Karpas-422 (cell line): ENCODE results near the gene RNF115. TPM values are rescaled to one million over a fixed set of nuclear protein-coding genes. Genes with fewer than 3 reads are reported as not detected.

Source experiments
- DNase-seq: peaks from one replicate; pipeline ENCODE4 v3.0.0-alpha.2; 2015
- H2AFZ ChIP-seq: fragments of 200-600 bp; sonication (generic); 2 replicates; pipeline ENCODE4 v1.6.1; 2014; ENCODE audit warnings: antibody characterized with exemption, low read length, mixed read lengths
- H3K27ac ChIP-seq: fragments of 200-600 bp; sonication (generic); 2 replicates; pipeline ENCODE4 v1.5.1; 2014; ENCODE audit warnings: mild to moderate bottlenecking, low read length, moderate library complexity
- H3K27me3 ChIP-seq: fragments of 200-600 bp; sonication (generic); 2 replicates; pipeline ENCODE4 v1.6.1; 2014; ENCODE audit warnings: low read length, mixed read lengths
- H3K36me3 ChIP-seq: fragments of 200-600 bp; sonication (generic); 2 replicates; pipeline ENCODE4 v1.6.1; 2014; ENCODE audit warnings: low read length, mixed read lengths; ENCODE audit not compliant: insufficient read depth
- H3K4me1 ChIP-seq: fragments of 200-600 bp; sonication (generic); 2 replicates; pipeline ENCODE4 v1.6.1; 2014; ENCODE audit warnings: mild to moderate bottlenecking, low read length, mixed read lengths
- H3K4me2 ChIP-seq: fragments of 200-600 bp; sonication (generic); 2 replicates; pipeline ENCODE4 v1.6.1; 2014; ENCODE audit warnings: low read length, low read depth, mild to moderate bottlenecking; ENCODE audit not compliant: poor library complexity, severe bottlenecking
- H3K4me3 ChIP-seq: fragments of 200-600 bp; sonication (generic); 2 replicates; pipeline ENCODE4 v1.5.1; 2014; ENCODE audit warnings: mild to moderate bottlenecking, antibody characterized with exemption, low read length, mixed read lengths
- H3K79me2 ChIP-seq: fragments of 200-600 bp; sonication (generic); 2 replicates; pipeline ENCODE4 v1.6.1; 2014; ENCODE audit warnings: mild to moderate bottlenecking, low read length, mixed read lengths
- H3K9ac ChIP-seq: fragments of 200-600 bp; sonication (generic); 2 replicates; pipeline ENCODE4 v1.6.0; 2014; ENCODE audit warnings: low read length
- H3K9me2 ChIP-seq: fragments of 200-600 bp; sonication (generic), shearing (Covaris generic); replicated peaks from 2 replicates; pipeline ENCODE4 v1.6.0; 2014; ENCODE audit warnings: mild to moderate bottlenecking, low read length, moderate library complexity; ENCODE audit not compliant: insufficient read depth
- H3K9me3 ChIP-seq: fragments of 300-700, 200-600 bp; sonication (generic); 2 replicates; pipeline ENCODE4 v1.6.1; 2014; ENCODE audit warnings: low read length, mixed read lengths
- H4K20me1 ChIP-seq: fragments of 200-600 bp; sonication (generic); 2 replicates; pipeline ENCODE4 v1.6.1; 2014; ENCODE audit warnings: mild to moderate bottlenecking, antibody characterized with exemption, low read length, low read depth; ENCODE audit not compliant: insufficient read depth
- total RNA-seq: library from RNA; depleted of rRNA; stranded (reverse); fragments of >200 nt; shearing (Covaris generic); gene quantifications from 2 replicates; pipeline ENCODE4 v1.2.3, GENCODE V29; 2014; ENCODE audit warnings: low replicate concordance

Gene RNF115
- total RNA-seq, 1 experiment from 2014 or later, result 21.8 TPM

DNA sequence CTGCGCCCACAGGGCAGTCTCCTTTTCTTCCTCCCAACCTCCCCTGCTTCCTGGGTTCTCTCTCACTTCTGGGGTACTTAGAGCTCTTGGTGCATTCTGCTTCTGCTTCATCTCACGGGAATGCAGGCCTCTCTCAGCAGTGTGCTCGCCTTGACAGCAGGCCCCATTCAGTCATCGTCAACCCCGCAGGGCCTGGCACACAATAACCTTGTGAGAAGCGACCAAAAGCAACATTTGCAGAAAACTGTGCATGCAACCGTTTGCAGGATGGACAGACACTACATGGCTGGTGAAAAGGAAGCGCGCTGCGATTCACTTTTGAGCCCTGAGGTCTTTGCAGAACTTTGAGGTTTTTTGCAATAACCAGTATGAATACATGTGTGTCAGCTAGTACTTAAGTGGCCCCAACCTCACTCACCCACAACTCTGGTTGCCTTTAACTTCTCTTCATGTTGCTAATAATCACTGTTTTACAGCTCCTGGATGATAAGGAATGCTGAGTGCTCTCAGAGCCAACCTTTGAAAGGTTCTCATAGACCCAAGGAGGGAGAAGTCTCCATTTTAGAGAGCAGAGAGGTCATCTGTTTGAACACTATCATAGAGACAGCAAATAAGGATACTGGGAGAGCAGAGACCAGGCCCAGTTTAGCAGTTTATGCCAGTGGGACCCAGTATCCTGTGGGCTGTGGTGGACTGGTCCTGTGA lies 107.1 kb downstream of the RNF115 start:
- H3K9ac ChIP-seq, result no peak overlapping the region
- H3K36me3 ChIP-seq, result no peaks in the 10 kb centered on the region
- DNase-seq, result no peak
- peaks cover 7% of the 10 kb centered on the region for H3K4me1 ChIP-seq
- no peak overlapping the region for H3K4me3 ChIP-seq
- H3K9me3 ChIP-seq, result no peaks in the 10 kb centered on the region
- no peaks in the 10 kb centered on the region for H3K79me2 ChIP-seq
- no peak overlapping the region for H2AFZ ChIP-seq
- no peak overlapping the region for H3K27ac ChIP-seq
- no peaks in the 10 kb centered on the region for H3K27me3 ChIP-seq
- no peak overlapping the region for H3K4me2 ChIP-seq
- H4K20me1 ChIP-seq, result no peaks in the 10 kb centered on the region
- no peaks in the 10 kb centered on the region for H3K9me2 ChIP-seq

DNA sequence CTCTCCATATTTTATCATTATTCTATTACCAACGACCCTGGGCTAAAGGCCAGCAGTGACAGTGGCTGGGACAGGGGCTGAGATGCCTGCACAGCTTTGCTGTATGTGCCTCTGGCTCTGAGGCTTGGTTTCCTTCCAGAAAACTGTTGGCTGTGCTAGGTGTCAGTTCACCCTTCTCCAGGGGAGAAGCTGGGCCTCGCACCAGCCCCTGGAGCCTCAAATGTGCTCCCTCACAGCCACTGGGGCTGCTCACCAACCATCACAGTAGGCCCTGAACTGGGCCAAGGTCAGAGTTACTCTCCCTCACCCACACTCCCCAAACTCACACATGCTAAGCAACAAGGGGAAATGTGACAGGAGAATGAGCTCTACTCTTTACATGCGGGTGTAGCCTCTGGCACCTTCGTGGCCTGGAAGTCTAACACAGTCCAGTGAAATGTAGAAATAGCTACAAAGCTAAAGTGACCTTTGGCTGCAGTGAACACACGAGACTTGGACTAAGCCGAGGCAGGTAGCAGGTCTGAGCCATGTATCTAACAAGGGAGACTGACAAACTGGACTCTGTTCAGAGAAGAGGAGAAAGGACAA lies 109.3 kb downstream of the RNF115 start:
- H4K20me1 ChIP-seq, result no peaks in the 10 kb centered on the region
- H3K27ac ChIP-seq, result no peak overlapping the region
- no peak for DNase-seq
- no peak overlapping the region for H3K4me2 ChIP-seq
- H3K9me3 ChIP-seq, result no peaks in the 10 kb centered on the region
- no peaks in the 10 kb centered on the region for H3K79me2 ChIP-seq
- H3K27me3 ChIP-seq, result no peaks in the 10 kb centered on the region
- H3K4me3 ChIP-seq, result no peak overlapping the region
- H3K9me2 ChIP-seq, result no peaks in the 10 kb centered on the region
- H3K9ac ChIP-seq, result no peak overlapping the region
- no peaks in the 10 kb centered on the region for H3K36me3 ChIP-seq
- no peaks in the 10 kb centered on the region for H3K4me1 ChIP-seq
- H2AFZ ChIP-seq, result no peak overlapping the region

DNA sequence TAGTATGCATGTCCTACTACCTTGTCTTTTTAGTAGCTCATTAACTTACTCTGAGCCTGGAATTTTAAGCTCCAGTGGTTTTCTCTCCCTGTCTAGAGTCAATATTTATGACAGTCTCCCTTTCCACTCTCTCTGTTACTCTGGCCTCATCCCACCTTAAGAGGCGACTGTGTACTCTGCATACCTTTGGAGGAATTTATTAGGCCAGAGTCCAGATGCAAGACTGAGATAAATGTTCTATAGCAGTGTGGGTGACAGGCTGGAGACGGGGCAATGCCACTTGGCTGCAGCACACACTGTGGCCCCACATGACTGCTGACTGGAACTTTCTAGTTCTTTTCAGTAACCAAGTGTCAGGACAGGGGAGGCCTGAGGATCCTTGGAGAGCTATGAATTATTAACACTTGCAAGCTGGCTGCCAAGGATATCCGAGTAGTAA lies 112.7 kb downstream of the RNF115 start:
- Histone ChIP-seq H3K9ac (no peak overlapping the region), H4K20me1 (no peaks in the 10 kb centered on the region), H3K4me2 (no peak overlapping the region), H3K9me2 (no peaks in the 10 kb centered on the region), H3K4me1 (no peaks in the 10 kb centered on the region), H3K27ac (no peak overlapping the region), H3K4me3 (no peak overlapping the region), H3K79me2 (no peaks in the 10 kb centered on the region), H3K9me3 (no peaks in the 10 kb centered on the region), H3K27me3 (no peaks in the 10 kb centered on the region), H2AFZ (no peak overlapping the region), H3K36me3 (no peaks in the 10 kb centered on the region)
- no peak for DNase-seq

- Histone ChIP-seq H3K36me3 (no peaks in the 10 kb centered on the region), H3K27me3 (no peaks in the 10 kb centered on the region), H4K20me1 (no peaks in the 10 kb centered on the region), H2AFZ (no peak overlapping the region), H3K27ac (no peak overlapping the region), H3K79me2 (no peaks in the 10 kb centered on the region), H3K9me2 (no peaks in the 10 kb centered on the region), H3K4me1 (no peaks in the 10 kb centered on the region), H3K4me2 (no peak overlapping the region), H3K9me3 (no peaks in the 10 kb centered on the region), H3K9ac (no peak overlapping the region), H3K4me3 (no peak overlapping the region)
- no peak for DNase-seq
Observed at GRCh38 chr1:145710291-145711027, 113.4 kb downstream of the RNF115 start.

GRCh38 chr1:145708063-145708462 lies 115.8 kb downstream of the RNF115 start:
- no peaks in the 10 kb centered on the region for H3K9me2 ChIP-seq
- H3K9ac ChIP-seq, result no peak overlapping the region
- no peak overlapping the region for H3K4me2 ChIP-seq
- no peaks in the 10 kb centered on the region for H3K27me3 ChIP-seq
- H3K27ac ChIP-seq, result no peak overlapping the region
- H3K4me1 ChIP-seq, result peaks cover 3% of the 10 kb centered on the region
- no peak overlapping the region for H2AFZ ChIP-seq
- no peaks in the 10 kb centered on the region for H3K9me3 ChIP-seq
- no peaks in the 10 kb centered on the region for H3K36me3 ChIP-seq
- no peak for DNase-seq
- H4K20me1 ChIP-seq, result no peaks in the 10 kb centered on the region
- no peak overlapping the region for H3K4me3 ChIP-seq
- no peaks in the 10 kb centered on the region for H3K79me2 ChIP-seq

GRCh38 chr1:145707183-145707867 lies 116.6 kb downstream of the RNF115 start, which contains the start of gene PDZK1:
Gene PDZK1, minus strand, starts transcription at chr1:145707368. Its CDS starts 19,347 bp downstream, at chr1:145688021.
- no peak within 1 kb of the TSS for H3K4me2 ChIP-seq
- no peaks in the 10 kb centered on the region for H3K9me3 ChIP-seq
- H3K4me1 ChIP-seq, result peaks cover 3% of the 10 kb centered on the region
- H3K36me3 ChIP-seq, result no peaks in the 10 kb centered on the region
- H2AFZ ChIP-seq, result no peak within 1 kb of the TSS
- no peak for DNase-seq
- no peak within 1 kb of the TSS for H3K9ac ChIP-seq
- H3K9me2 ChIP-seq, result no peaks in the 10 kb centered on the region
- H3K79me2 ChIP-seq, result no peaks in the 10 kb centered on the region
- H3K27ac ChIP-seq, result no peak within 1 kb of the TSS
- H4K20me1 ChIP-seq, result no peaks in the 10 kb centered on the region
- no peak within 1 kb of the TSS for H3K4me3 ChIP-seq
- H3K27me3 ChIP-seq, result no peaks in the 10 kb centered on the region

- Histone ChIP-seq H2AFZ (no peak overlapping the region), H3K4me2 (no peak overlapping the region), H3K4me3 (no peak overlapping the region), H3K79me2 (no peaks in the 10 kb centered on the region), H3K9me3 (no peaks in the 10 kb centered on the region), H3K36me3 (no peaks in the 10 kb centered on the region), H3K9ac (no peak overlapping the region), H4K20me1 (no peaks in the 10 kb centered on the region), H3K27ac (no peak overlapping the region), H3K4me1 (peaks cover 3% of the 10 kb centered on the region), H3K9me2 (no peaks in the 10 kb centered on the region), H3K27me3 (no peaks in the 10 kb centered on the region)
- DNase-seq, result no peak
Observed at GRCh38 chr1:145706086-145706664, 117.7 kb downstream of the RNF115 start.
